HG03439 (cell line): ENCODE measurements around the gene SRCAP.

Experiments used
- ATAC-seq: cut with Tn5 transposase; IDR thresholded peaks from one replicate; pipeline ENCODE4 v1.9.1; 2021; ENCODE audit warnings: mild to moderate bottlenecking, moderate library complexity; ENCODE audit not compliant: unreplicated experiment

The SRCAP gene

DNA sequence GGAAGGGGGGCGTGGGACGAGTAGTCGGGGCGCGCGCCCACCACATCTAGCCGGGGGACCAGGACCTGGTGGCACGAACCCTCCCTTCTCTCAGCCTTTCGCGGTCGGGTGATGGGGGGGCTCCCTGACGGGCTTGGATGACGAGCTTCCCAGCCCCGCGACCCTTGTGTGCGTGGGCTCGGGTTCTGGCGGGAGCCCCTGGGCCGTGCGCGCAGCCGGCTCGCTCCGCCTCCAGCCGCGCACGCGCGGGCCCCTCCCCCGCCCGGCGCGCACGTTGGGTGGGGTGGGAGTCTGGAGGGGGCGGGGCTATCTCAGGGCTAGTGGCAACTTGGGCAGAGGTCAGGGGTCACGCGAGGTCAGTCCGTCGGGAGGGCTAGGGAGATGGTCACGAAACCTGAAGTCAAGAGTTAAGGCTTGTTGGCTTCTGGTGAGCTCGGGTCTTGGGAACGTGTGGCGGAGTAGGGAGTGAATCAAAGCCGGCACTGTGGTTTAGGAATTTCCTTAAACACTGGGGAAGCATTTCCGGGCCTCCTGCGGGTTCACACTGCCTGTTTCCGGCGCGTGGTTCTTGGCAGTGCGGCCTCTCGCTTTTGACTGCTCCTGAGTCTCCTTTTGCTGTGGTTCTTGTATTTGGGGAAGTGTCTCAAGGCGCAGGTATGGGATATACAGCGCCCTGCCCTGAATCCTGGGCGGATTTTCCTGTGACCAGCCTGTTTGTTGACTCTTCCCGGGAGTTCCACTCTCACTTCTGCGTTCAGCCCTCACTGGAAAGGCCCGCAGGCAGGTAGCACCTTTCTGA lies at the start of gene SRCAP:
Gene SRCAP (plus strand): TSS at position 356 of the 799 bp plus-strand sequence. CDS start 1,654 bp downstream, outside the sequence.
- peak; percentile 33 for ATAC-seq

DNA sequence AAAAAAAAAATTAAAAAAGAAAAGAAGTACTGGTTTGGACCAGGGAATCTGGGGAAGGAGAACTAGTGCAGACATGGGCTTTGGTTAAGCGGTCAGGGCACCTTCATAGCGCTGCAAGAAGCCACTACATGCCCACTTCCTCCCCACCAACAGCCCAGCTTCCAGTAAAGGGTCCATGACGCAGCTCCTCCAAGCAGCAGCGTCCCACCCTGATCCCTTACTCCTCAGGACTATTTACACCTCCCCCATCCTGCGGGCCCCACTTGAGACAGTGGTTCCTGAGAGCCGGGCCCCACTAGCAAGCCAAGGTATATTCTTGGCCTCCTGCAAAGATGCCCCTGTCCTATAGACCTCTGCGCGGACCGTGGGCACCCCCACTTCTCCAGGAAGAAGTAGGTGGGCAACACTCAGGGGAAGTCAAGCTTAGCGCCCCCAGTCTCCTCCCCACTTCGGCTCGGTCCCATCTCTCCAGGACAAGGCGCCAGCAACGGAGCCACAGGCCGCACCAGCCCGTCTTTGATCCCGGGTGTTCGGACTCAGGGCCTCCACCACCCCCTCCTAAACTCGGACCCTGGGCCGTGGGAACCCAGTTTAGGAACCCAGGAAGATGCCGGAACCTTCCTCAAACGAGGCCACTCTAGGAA lies 49.1 kb upstream of the SRCAP start:
- no peak for ATAC-seq

DNA sequence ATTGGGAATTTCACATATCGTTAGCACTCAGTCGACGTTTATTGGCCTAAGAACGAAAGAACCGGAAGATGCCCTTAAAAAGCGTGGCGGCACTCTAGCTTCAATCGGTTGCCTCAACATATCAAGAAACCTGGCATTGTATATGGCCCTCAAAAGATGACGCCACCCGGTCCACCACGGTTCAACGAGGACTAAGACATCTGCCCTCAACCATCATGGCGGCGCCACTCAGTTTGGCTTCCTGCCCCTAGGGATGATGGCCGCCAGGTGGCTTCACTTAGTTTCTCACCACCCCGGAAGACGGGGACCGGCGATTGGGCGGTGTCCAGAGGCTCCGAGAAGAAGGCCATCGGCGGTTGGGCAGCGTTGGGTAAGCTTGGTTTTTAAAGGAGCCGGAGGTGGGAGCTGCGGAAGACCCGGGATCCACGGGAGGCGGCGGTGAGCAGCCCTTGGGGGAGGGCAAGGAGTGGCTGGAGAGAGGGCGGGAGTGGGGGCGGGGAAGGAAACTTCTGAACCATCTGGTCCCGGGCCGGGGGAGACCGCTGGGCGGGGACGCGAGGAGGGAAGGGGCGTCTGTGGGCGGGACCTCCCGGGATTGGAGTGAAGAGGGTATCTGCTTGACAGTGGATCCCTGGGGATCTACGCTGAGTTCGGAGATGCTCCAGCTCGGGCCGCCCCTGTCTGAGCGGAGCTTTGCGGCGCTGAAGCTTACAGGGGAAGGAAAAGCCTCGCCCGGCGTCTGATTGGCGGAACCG lies 48.4 kb upstream of the SRCAP start, which contains the start of gene PRR14:
Gene PRR14 (plus strand): TSS at position 592 of the 755 bp plus-strand sequence. CDS start 686 bp downstream, outside the sequence.
- ATAC-seq, result peak; percentile 73

DNA sequence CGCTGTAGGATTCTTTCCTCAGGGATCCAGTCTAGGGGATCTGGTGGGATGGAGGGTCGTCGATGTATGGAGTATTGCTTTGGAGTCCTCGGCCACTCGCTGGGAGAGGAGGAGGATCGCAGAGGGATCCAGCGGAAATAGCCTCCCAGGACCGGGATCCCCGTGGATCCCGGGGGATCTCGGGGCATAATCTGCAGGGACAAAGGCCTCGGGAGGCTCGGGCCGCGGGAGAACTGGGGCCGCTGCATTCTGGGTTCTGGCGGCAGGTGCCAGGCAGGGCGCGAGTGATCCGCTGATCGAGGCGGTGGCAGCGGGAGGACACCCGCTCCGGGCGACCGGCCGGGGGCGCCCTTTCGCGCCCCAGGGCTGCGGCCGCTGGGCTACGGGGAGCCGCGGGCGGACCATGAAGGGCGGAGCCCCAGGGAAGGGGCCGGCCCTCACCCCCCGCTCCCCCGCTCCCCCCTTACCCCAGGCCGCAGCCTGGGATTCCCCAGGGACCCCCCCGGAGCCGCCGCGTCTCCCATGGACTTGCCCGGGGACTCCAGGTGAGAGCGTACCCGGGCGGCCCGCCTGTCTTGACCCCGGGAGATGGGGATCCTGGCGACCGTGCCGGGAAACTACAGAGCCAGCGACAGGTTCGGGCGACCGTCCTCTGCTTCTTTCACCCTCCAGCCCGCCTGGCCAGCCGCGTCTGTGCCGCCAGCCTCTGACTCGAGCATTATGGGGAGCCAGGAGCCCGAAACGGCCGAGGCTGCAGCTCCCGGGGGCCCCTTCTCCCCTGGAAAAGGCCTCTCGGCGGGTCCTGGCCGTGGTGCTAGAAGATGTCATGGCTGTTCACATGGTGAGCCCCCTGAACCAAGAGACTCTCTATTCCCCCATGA lies 47.6 kb upstream of the SRCAP start:
- ATAC-seq, result peak; percentile 52

DNA sequence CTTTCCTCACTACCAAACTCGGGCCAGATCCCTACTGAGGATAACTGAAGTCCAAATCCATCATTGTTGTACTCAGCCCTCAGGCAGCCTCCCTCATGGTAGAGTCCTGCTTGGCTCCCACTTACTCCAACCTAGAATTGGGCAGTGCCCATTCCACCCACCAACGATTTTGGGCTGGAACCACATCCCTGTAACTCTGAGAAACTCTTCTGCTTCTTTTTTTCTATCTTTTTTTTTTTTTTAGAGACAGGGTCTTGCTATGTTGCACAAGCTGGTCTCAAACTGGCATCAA lies 47.0 kb upstream of the SRCAP start:
- ATAC-seq, result no peak

DNA sequence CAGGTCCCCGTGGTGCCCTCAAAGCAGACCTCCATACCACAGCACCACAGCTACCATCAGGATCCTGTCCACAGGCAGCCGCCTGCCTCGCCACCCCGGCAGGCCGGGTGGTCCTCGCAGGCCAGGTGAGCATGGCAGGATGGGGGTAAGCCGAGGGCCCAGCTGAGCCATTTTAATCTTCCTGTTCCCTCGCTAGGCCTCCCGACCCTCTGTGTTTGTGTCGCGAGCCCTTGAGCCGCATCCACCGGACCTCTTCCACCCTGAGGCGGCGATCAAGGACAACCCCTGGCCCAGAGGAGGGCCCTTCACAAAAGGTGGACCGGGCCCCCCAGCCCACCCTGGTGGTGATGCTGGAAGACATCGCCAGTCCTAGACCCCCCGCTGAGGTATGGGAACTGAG lies 46.3 kb upstream of the SRCAP start:
- no peak for ATAC-seq

DNA sequence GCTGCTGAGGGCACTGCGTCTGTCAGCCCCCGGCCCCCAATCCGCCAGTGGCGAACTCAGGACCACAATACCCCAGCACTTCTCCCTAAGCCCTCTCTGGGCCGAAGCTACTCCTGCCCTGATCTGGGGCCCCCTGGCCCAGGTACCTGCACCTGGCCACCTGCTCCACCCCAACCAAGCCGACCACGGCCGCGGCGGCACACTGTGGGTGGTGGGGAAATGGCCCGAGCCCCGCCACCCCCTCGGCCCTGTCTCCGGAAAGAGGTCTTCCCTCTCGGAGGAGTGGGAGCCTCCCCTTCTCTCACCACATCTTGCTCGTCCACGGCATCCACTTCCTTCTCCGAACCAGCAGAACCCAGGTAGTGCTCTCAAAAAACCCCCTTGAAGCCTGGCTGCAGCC lies 44.1 kb upstream of the SRCAP start:
- no peak for ATAC-seq

DNA sequence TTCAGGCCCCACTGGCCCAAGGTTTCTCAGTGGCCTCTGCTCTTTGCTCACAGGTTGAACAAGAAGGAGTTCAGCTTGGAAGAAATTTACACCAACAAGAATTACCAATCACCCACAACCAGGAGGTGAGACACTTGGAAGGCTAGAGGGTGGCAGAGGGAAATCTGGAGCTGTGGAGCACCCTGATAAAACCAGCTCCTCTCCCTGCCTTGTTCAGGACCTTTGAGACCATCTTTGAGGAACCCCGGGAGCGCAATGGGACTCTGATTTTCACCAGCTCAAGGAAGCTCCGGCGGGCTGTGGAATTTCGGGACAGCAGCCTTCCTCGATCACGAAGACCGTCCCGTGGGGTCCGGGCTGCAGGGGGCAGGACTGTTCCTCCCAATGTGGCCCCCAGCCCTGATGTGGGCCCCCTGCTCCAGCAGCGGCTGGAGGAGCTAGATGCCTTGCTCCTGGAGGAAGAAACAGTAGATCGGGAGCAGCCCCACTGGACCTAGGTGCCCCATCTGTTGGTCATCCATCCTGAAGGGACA lies 43.1 kb upstream of the SRCAP start:
- no peak for ATAC-seq

DNA sequence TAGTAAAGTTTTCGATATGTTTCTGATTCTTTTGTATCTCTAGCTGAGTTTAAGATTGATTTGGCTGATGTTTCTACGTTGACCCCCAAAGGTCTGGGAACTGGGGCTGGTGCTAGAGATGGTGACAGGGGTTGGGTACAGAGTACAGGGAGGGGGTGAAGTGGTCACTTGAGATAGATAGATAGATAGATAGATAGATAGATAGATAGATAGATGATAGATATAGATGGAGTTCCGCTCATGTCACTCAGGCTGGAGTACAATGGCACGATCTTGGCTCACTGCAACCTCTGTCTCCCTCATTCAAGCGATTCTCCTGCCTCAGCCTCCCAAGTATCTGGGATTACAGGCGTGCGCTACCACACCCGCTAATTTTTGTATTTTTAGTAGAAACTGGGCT lies 42.6 kb upstream of the SRCAP start:
- no peak for ATAC-seq

DNA sequence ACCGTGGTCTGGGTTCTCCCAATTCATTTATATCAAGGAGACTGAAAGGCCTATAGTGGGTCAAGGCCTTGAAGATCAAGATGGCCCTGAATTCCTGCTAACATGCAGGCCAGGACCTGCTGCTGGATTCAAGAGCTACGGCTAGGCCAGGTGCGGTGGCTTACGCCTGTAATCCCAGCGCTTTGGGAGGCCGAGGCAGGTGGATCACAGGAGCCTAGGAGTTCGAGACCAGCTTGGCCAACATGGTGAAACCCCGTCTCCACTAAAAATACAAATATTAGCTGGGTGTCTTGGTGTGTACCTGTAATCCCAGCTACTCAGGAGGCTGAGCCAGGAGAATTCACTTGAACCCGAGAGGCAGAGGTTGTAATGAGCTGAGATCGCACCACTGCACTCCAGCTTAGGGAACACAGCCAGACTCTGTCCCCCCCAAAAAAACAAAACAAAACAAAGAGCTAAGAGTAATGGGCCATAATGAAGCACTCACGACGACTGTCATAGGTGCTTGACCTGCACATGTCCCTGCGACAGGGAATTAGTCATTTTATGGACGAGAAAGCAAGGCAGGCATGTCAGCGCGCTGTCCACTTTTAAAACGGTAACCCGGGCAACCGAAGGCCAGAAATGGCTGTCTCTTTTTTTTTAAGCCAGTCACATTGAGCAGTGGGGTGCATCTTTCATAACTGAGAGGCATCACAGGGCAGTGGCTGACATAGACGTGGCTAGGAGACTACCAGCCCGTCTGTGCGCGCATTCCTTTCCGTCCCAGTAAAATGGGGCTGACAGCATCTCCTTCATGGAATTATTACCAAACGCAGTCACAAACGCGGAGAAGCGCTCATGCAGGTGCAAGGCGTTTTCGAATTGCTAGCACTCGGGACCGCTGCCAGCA lies 41.8 kb upstream of the SRCAP start:
- no peak for ATAC-seq

DNA sequence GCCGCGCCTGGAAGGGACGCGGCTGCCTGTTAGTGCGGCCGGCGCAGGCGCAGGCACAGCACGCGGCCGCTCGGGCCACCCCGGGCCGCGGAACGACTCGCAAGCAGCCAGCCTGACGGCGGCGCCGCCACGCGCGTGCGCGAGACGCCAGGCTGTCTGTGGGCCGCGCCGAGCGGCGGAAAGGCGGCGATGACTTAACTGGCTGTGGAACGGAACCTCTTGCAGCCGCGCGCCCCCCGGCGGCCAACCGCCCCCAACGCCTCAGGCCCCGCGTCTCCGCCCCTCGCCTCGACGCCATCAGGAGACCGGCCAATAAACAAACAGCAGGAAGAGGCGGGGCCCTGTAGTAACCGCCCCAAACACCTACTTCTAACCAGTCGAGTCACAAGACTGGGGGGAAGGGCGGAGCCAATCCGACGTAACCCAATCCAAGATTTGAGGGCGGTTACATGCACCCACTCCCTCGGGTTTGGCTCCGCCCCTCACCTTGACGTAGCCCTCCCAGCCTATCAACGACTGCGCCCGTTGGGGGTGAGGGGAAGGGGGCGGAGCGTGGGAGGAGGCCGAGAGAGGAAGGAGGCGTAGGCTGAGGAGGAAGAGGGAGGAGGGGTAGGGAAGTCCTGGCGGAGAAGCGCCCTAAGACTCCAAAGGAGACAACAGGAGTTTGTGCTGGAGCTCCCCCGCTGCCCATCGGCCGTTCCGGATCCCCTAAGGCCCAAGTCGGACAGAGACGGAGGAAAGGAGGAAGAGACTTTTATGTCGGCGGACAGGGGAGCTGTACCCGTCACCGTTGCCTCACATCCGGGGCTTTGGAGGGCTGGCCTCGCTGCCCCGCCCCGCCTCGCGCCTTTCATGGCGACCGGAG lies 40.9 kb upstream of the SRCAP start, which contains the start of gene FBRS:
Gene FBRS (plus strand): TSS at position 566 of the 865 bp plus-strand sequence. CDS start 1,088 bp downstream, outside the sequence.
- ATAC-seq, result peak; percentile 71

DNA sequence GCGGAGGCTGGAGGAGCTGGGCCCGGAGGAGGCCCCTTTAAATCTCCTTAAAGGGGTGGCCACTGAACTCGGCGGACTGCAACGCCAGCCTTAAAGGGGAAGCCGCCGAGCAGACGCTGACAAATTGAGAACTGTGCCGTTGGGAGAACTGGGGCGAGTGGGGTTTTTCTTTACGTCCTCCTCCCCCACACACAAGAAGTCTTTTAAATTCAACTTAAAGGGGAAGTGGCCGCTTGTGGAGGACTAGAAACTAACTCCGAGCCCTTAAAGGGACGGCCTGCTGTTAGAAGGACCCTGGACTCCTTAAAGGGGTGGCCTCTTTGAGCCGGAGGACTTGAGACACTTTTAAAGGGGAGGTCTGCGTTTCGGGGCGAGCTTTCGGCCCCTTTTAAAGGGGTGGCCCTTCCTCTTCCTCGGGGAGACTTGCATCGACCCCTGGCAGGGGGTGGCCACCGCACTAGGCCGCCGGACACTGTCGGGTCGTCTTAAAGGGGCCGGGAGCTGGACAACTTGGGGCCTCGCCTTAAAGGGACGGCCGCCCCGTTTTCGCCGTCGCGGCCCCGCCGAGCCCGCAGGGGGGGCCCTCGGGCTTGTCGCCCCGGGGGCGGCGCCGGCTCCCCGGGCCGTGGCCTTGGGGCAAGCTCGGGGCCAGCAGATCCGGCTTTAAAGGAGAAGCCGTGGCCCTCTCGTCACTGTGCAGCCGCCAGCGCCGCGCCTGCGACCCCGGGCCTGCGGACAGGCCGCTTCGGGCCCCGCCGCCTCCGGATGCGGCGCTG lies 40.1 kb upstream of the SRCAP start:
- peak; percentile 26 for ATAC-seq

DNA sequence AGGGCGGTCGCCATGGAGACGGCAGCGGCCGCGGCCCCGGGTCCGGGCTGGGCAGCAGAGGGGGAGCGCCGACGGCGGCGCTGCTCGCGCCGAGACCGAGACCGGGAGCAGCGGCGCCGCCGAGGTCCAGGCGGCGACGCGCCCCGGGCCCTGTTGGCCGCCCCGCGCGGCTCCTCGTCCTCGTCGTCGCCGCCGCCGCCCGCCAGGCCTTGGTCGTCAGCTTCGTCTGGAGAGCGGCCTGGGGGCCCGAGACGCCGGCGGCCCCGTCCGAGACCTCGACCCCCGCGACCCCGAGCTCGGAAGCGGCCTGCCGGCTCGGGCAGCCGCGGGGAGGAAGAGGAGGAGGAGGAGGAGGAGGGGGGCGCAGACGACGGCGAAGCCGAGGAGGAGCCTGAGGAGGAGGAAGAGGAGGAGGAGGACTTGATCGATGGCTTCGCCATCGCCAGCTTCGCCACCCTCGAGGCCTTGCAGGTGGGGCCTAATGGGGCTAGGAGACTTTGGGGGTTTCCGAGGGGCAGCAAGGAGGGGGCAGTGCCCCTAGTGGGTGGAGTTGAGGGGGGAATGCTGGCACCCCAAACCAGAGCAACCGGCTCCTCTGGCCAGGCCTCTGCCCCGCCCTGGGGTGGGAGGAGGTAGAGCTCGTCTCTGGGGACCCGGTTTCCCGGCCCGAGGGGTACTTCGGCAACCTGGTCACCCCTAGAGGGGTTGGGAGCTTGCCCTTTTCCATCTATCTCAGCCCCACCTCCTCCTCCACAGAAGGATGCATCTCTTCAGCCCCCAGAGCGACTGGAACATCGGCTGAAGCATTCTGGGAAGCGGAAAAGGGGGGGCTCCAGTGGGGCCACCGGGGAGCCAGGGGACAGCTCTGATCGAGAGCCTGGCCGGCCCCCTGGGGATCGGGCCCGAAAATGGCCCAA lies 39.2 kb upstream of the SRCAP start:
- ATAC-seq, result no peak

DNA sequence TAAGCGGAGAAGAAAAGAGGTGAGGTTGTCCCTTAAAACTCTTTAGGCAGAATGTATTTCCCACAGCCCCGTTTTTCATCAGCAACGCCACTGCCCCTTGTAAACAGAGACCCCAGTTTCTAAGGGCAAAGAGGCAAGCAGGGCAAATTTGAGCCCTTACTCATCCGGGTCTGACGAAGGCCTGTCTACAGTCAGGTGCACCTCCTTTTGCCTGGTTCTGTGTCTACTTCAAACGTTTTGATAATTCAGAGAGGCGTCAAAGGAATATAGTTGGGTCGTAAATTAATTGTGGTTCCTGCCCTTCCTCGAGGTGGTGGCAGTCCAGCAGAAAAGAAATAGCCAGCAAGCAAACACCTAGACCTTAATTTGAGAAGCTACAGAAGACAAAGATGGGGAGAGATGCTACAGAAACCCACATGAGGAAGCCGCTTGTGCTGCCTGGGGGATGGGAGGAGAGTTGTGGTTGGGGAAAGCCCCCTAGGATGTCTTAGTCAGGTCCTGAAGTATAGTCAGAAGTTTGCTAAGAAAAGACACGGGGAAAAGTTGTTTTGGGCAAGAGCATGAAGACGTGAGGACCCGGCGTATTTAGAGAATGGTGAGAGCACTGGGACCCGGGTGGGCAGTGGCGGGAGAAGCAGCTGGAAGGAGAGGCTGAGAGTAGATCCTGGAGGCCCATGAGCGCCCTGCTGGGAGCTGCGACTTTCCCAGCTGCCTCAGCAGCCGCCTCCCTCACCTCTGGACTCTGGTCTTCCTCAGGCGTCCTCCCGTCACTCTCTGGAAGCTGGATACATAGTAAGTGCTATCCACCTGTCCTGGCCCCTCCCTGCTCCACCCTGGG lies 38.3 kb upstream of the SRCAP start:
- no peak for ATAC-seq

DNA sequence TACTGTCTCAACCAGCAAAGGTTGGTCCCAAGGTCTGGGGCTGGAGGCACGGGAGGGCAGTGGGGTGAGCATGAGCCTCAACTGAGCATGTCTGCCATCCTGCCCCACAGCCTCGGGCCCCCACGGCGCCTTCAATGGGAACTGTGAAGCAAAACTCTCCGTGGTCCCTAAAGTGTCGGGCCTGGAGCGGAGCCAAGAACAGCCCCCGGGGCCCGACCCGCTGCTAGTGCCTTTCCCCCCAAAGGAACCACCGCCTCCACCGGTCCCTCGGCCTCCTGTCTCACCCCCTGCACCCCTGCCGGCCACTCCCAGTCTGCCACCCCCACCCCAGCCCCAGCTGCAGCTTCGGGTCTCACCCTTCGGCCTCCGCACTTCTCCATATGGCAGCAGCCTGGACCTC lies 36.5 kb upstream of the SRCAP start:
- ATAC-seq, result no peak

DNA sequence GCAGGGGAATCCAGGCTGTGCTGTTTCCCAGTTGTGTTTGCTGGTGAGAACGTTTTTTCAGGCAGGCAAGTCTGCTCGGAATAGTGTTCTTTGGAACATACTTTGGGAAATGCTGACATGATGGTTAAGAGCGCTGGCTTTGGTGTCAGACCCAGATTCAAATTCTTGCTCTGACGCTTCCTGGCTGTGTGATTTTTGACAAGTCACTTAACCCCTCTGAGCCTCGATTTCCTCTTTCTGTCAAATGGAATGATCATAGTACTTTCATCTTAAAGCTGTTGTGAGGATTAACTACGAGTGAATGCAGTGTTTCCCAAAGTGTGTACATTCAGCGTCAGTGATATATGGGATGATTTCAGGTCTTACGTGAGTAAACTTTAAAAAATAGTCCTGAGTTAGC lies 35.9 kb upstream of the SRCAP start:
- ATAC-seq, result no peak
